HEK293 (cell line): ENCODE results near the gene FKBP10.

Source experiments
- FEZF1 ChIP-seq: fragments of 450-650 bp; formaldehyde crosslinking; IDR thresholded peaks from 2 replicates; pipeline ENCODE4 v1.5.1; 2016; ENCODE audit warnings: missing biosample characterization, missing genetic modification characterization
- KLF10 ChIP-seq: fragments of 450-650 bp; IDR thresholded peaks from 2 replicates; pipeline ENCODE4 v1.5.1; 2018; ENCODE audit warnings: missing biosample characterization, mild to moderate bottlenecking, missing genetic modification characterization
- PRDM10 ChIP-seq: fragments of 450-650 bp; formaldehyde crosslinking; IDR thresholded peaks from 2 replicates; pipeline ENCODE4 v1.5.1; 2016; ENCODE audit warnings: missing biosample characterization, missing genetic modification characterization
- PRDM6 ChIP-seq: fragments of 450-650 bp; formaldehyde crosslinking; IDR thresholded peaks from 2 replicates; pipeline ENCODE4 v1.5.1; 2017; ENCODE audit warnings: missing biosample characterization, missing genetic modification characterization
- RBAK ChIP-seq: fragments of 450-650 bp; formaldehyde crosslinking; IDR thresholded peaks from 2 replicates; pipeline ENCODE4 v1.5.1; 2016; ENCODE audit warnings: missing biosample characterization, missing genetic modification characterization
- ZBTB49 ChIP-seq: fragments of 450-650 bp; formaldehyde crosslinking; IDR thresholded peaks from 2 replicates; pipeline ENCODE4 v1.5.1; 2016; ENCODE audit warnings: missing biosample characterization, missing genetic modification characterization, low read depth
- ZBTB6 ChIP-seq: fragments of 450-650 bp; formaldehyde crosslinking; IDR thresholded peaks from 2 replicates; pipeline ENCODE4 v1.5.1; 2017; ENCODE audit warnings: missing biosample characterization, missing genetic modification characterization
- ZBTB8A ChIP-seq: fragments of 450-650 bp; formaldehyde crosslinking; IDR thresholded peaks from 2 replicates; pipeline ENCODE4 v1.5.1; 2016; ENCODE audit warnings: missing biosample characterization, missing genetic modification characterization
- ZNF10 ChIP-seq: fragments of 450-650 bp; formaldehyde crosslinking; IDR thresholded peaks from 2 replicates; pipeline ENCODE4 v1.5.1; 2017; ENCODE audit warnings: missing biosample characterization, missing genetic modification characterization
- ZNF121 ChIP-seq: fragments of 450-650 bp; formaldehyde crosslinking; IDR thresholded peaks from 2 replicates; pipeline ENCODE4 v1.5.1; 2016; ENCODE audit warnings: missing biosample characterization, missing genetic modification characterization
- ZNF140 ChIP-seq: fragments of 450-650 bp; formaldehyde crosslinking; IDR thresholded peaks from 2 replicates; pipeline ENCODE4 v1.5.1; 2016; ENCODE audit warnings: missing biosample characterization, missing genetic modification characterization
- ZNF175 ChIP-seq: fragments of 450-650 bp; formaldehyde crosslinking; IDR thresholded peaks from 2 replicates; pipeline ENCODE4 v1.5.1; 2016; ENCODE audit warnings: missing biosample characterization, missing genetic modification characterization
- ZNF302 ChIP-seq: fragments of 450-650 bp; formaldehyde crosslinking; IDR thresholded peaks from 2 replicates; pipeline ENCODE4 v1.5.1; 2016; ENCODE audit warnings: missing biosample characterization, missing genetic modification characterization, low read depth
- ZNF341 ChIP-seq: fragments of 450-650 bp; formaldehyde crosslinking; IDR thresholded peaks from 2 replicates; pipeline ENCODE4; 2016; ENCODE audit warnings: low read depth, missing biosample characterization, missing genetic modification characterization
- ZNF366 ChIP-seq: fragments of 450-650 bp; formaldehyde crosslinking; conservative IDR thresholded peaks from 2 replicates; pipeline ENCODE4 v1.5.1; 2016; ENCODE audit warnings: missing biosample characterization, missing genetic modification characterization
- ZNF37A ChIP-seq: fragments of 450-650 bp; IDR thresholded peaks from 2 replicates; pipeline ENCODE4 v1.5.1; 2018; ENCODE audit warnings: missing biosample characterization, missing genetic modification characterization
- ZNF426 ChIP-seq: fragments of 450-650 bp; formaldehyde crosslinking; IDR thresholded peaks from 2 replicates; pipeline ENCODE4 v1.5.1; 2017; ENCODE audit warnings: missing biosample characterization, missing genetic modification characterization, mild to moderate bottlenecking, inconsistent platforms, moderate library complexity
- ZNF530 ChIP-seq: fragments of 450-650 bp; formaldehyde crosslinking; IDR thresholded peaks from 2 replicates; pipeline ENCODE4 v1.5.1; 2016; ENCODE audit warnings: low read depth, missing biosample characterization, missing genetic modification characterization
- ZNF558 ChIP-seq: fragments of 450-650 bp; formaldehyde crosslinking; IDR thresholded peaks from 2 replicates; pipeline ENCODE4 v1.5.1; 2016; ENCODE audit warnings: missing biosample characterization, missing genetic modification characterization
- ZNF571 ChIP-seq: fragments of 450-650 bp; formaldehyde crosslinking; IDR thresholded peaks from 2 replicates; pipeline ENCODE4 v1.5.0; 2017; ENCODE audit warnings: missing biosample characterization, missing genetic modification characterization
- ZNF623 ChIP-seq: fragments of 450-650 bp; formaldehyde crosslinking; IDR thresholded peaks from 2 replicates; pipeline ENCODE4 v1.5.1; 2016; ENCODE audit warnings: missing biosample characterization, missing genetic modification characterization
- ZNF624 ChIP-seq: fragments of 450-650 bp; formaldehyde crosslinking; IDR thresholded peaks from 2 replicates; pipeline ENCODE4 v1.5.1; 2017; ENCODE audit warnings: missing biosample characterization, missing genetic modification characterization
- ZNF639 ChIP-seq: fragments of 450-650 bp; formaldehyde crosslinking; IDR thresholded peaks from 2 replicates; pipeline ENCODE4 v1.5.1; 2016; ENCODE audit warnings: missing biosample characterization, missing genetic modification characterization
- ZNF654 ChIP-seq: fragments of 450-650 bp; formaldehyde crosslinking; IDR thresholded peaks from 2 replicates; pipeline ENCODE4 v1.5.1; 2016; ENCODE audit warnings: low read depth, missing biosample characterization, missing genetic modification characterization
- ZNF670 ChIP-seq: fragments of 450-650 bp; formaldehyde crosslinking; IDR thresholded peaks from 2 replicates; pipeline ENCODE4 v1.5.1; 2016; ENCODE audit warnings: missing biosample characterization, missing genetic modification characterization, low read depth
- ZNF692 ChIP-seq: fragments of 450-650 bp; formaldehyde crosslinking; IDR thresholded peaks from 2 replicates; pipeline ENCODE4 v1.5.1; 2016; ENCODE audit warnings: missing biosample characterization, missing genetic modification characterization
- ZNF704 ChIP-seq: fragments of 450-650 bp; formaldehyde crosslinking; IDR thresholded peaks from 2 replicates; pipeline ENCODE4 v1.5.1; 2016; ENCODE audit warnings: missing biosample characterization, missing genetic modification characterization
- ZNF791 ChIP-seq: fragments of 450-650 bp; formaldehyde crosslinking; IDR thresholded peaks from 2 replicates; pipeline ENCODE4 v1.5.1; 2016; ENCODE audit warnings: missing biosample characterization, missing genetic modification characterization

Gene FKBP10

GRCh38 chr17:41785091-41785858, 27.5 kb upstream of the FKBP10 start (continued):
- TF ChIP-seq PRDM10 (tag by site-specific recombination) (peak; percentile 99), ZNF366 (no peak), ZNF426 (no peak), ZNF623 (tag by site-specific recombination) (no peak), ZNF639 (tag by site-specific recombination) (no peak), ZNF121 (tag by site-specific recombination) (no peak), ZNF654 (tag by site-specific recombination) (no peak), PRDM6 (tag by site-specific recombination) (no peak), RBAK (tag by site-specific recombination) (no peak), ZNF341 (tag by site-specific recombination) (no peak; the same call in 1 of the 2 replicates), ZNF10 (no peak), ZNF558 (tag by site-specific recombination) (no peak), ZNF624 (no peak), ZNF37A (tag by site-specific recombination) (no peak), ZNF530 (tag by site-specific recombination) (no peak), KLF10 (tag by site-specific recombination) (peak; percentile 75), FEZF1 (tag by site-specific recombination) (peak; percentile 22; the same call in 1 of the 2 replicates), ZNF692 (peak; percentile 40; the same call in 1 of the 2 replicates), ZNF791 (tag by site-specific recombination) (no peak), ZBTB6 (tag by site-specific recombination) (no peak), ZBTB8A (tag by site-specific recombination) (no peak), ZNF704 (tag by site-specific recombination) (no peak), ZNF175 (no peak), ZBTB49 (tag by site-specific recombination) (no peak), ZNF302 (no peak), ZNF670 (tag by site-specific recombination) (no peak), ZNF140 (no peak), ZNF571 (tag by site-specific recombination) (no peak)
